ENCODE data around the gene IGF1R. TPM values are rescaled to one million over a fixed set of nuclear protein-coding genes. Genes with fewer than 3 reads are reported as not detected.

IGF1R gene
- total RNA-seq, 1 experiment from 2014 or later, result 16.3 TPM

- intact Hi-C loops (cut with micrococcal nuclease), result no loop called here
- POLR2A ChIA-PET, result no interaction called here
- H3K4me2 ChIP-seq (ENCODE audit: low read length), result no peak overlapping the region
- H3K27ac ChIP-seq (ENCODE audit: low read depth, low read length), result no peak overlapping the region
- H3K4me3 ChIP-seq (replicated peaks in 1 of 2; ENCODE audit: low read depth in 1 of 2, low read length in 2 of 2), result no peak overlapping the region
- no peaks in the 10 kb centered on the region for H3K4me1 ChIP-seq (ENCODE audit: control insufficient read depth in 1 of 2, insufficient read depth in 2 of 2, low read length in 2 of 2)
- H3K79me2 ChIP-seq (ENCODE audit: insufficient read depth, low read length), result no peaks in the 10 kb centered on the region
- no peak overlapping the region for H2AFZ ChIP-seq (ENCODE audit: low read depth, low read length, poor library complexity, severe bottlenecking)
- no peaks in the 10 kb centered on the region for H3K36me3 ChIP-seq (ENCODE audit: control insufficient read depth in 1 of 2, insufficient read depth in 2 of 2, low read length in 2 of 2)
- no peaks in the 10 kb centered on the region for H3K9me2 ChIP-seq (ENCODE audit: insufficient read depth)
- H3K9ac ChIP-seq (ENCODE audit: low read length), result no peak overlapping the region
- ATAC-seq, result no peak
- TF ChIP-seq FOSL1 (IDR thresholded peaks at IDR 0.05; ENCODE audit: low read depth), result no peak
- TF ChIP-seq ZFX (IDR thresholded peaks at IDR 0.05), result no peak
- TF ChIP-seq JUND (IDR thresholded peaks at IDR 0.05), result no peak
- no peak for TF ChIP-seq ZBTB33 (IDR thresholded peaks at IDR 0.05; ENCODE audit: extremely low read depth, insufficient replicate concordance, low read length)
- no peak for TF ChIP-seq YY1 (IDR thresholded peaks at IDR 0.05; ENCODE audit: extremely low read depth, insufficient replicate concordance, low read depth, low read length)
- TF ChIP-seq POLR2AphosphoS5 (IDR thresholded peaks at IDR 0.05; ENCODE audit: low read depth, low read length), result no peak
- no peak for TF ChIP-seq ATF3 (IDR thresholded peaks at IDR 0.05)
- no peak for TF ChIP-seq CBX3 (IDR thresholded peaks at IDR 0.05; ENCODE audit: low read depth)
- no peak for TF ChIP-seq ELF1 (IDR thresholded peaks at IDR 0.05; ENCODE audit: borderline replicate concordance, low read depth)
- no peak for TF ChIP-seq MAX (IDR thresholded peaks at IDR 0.05)
- no peak for TF ChIP-seq RAD21 (IDR thresholded peaks at IDR 0.05; ENCODE audit: low read depth)
- TF ChIP-seq CEBPB (IDR thresholded peaks at IDR 0.05; ENCODE audit: low read depth), result no peak
- no peak for TF ChIP-seq POLR2A (IDR thresholded peaks at IDR 0.05; ENCODE audit: borderline replicate concordance, extremely low read depth, insufficient read depth, insufficient read length)
- no peak for TF ChIP-seq REST (IDR thresholded peaks at IDR 0.05; ENCODE audit: low read depth)
- no peak for TF ChIP-seq EZH2phosphoT487 (IDR thresholded peaks at IDR 0.05; ENCODE audit: borderline replicate concordance)
- CTCF ChIA-PET, result no interaction called here
- no peaks in the 10 kb centered on the region for H4K20me1 ChIP-seq (ENCODE audit: insufficient read depth)
- no peaks in the 10 kb centered on the region for H3K27me3 ChIP-seq (ENCODE audit: insufficient read depth, low read length)
- no TSS peak for BruUV-seq (replicated peaks)
- RAD21 ChIA-PET (ENCODE audit: low non-redundant PET in 1 of 2, low total read pairs in 2 of 2, uncharacterized antibody in 2 of 2, unreplicated experiment in 2 of 2), result no interaction called here
- no peaks in the 10 kb centered on the region for H3K9me3 ChIP-seq (ENCODE audit: control insufficient read depth in 1 of 2, insufficient read depth in 1 of 2, low read depth in 1 of 2, low read length in 2 of 2)
- no peak for DNase-seq (ENCODE audit: low read depth, low spot score)
These were observed 350.9 kb downstream of the IGF1R start for GRCh38 chr15:98999233-98999632.
